GM10266 (cell line): ENCODE results near the gene RRBP1.

ENCODE experiments used
- DNase-seq: peaks from one replicate; pipeline ENCODE4 v3.0.0; 2012; ENCODE audit errors: extremely low spot score
- CTCF ChIP-seq: IDR thresholded peaks from 2 replicates; pipeline ENCODE4 v1.5.1; 2012; ENCODE audit warnings: mild to moderate bottlenecking, low read depth; ENCODE audit not compliant: control insufficient read depth, insufficient read depth; ENCODE audit errors: missing control alignments

RRBP1 gene

GRCh38 chr20:17616480-17617211, 65.4 kb downstream of the RRBP1 start:
- DNase-seq, result no peak
- TF ChIP-seq CTCF, result no peak

- no peak for TF ChIP-seq CTCF
- DNase-seq, result peak; percentile 6
Observed at GRCh38 chr20:17615645-17616479, 66.2 kb downstream of the RRBP1 start.

GRCh38 chr20:17614812-17615644, 67.0 kb downstream of the RRBP1 start:
- DNase-seq, result no peak
- no peak for TF ChIP-seq CTCF

- TF ChIP-seq CTCF, result no peak
- DNase-seq, result no peak
Observed at GRCh38 chr20:17614176-17614811, 67.7 kb downstream of the RRBP1 start.

GRCh38 chr20:17613328-17614175, 68.5 kb downstream of the RRBP1 start:
- no peak for DNase-seq
- no peak for TF ChIP-seq CTCF

GRCh38 chr20:17612992-17613327, 69.1 kb downstream of the RRBP1 start:
- DNase-seq, result no peak
- no peak for TF ChIP-seq CTCF
